ENCODE results near the gene NPAS1.

DNA sequence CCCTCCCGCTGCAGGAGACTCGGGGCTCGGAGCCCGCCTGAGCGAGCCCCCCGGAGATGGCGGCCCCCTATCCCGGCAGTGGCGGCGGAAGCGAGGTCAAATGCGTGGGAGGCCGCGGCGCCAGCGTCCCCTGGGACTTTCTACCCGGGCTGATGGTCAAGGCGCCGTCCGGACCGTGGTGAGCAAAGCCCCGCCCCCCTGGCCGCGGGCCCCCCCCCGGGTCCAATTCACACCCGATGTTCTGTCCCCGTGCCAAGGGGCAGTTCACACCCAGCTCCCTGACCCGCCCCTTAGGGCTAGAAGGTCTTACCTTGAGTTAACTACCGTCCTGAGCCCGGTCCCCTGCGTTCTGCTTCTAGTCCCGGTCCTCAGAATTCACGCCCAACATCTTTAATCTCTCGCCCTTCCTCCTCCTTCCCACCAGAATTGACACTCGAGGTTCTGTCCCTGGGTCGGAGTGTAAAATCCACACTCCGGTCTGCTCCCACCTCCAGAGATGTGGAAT is 1.4 kb downstream of the NPAS1 start:
- TF ChIP-seq CTCF (IDR thresholded peaks at IDR 0.05): no peak
- no peak for TF ChIP-seq EZH2phosphoT487 (IDR thresholded peaks at IDR 0.05)
- no peak for TF ChIP-seq EZH2 (IDR thresholded peaks at IDR 0.05)
